IPS-20b (cell line): ENCODE measurements around the gene SYT8.

Experiments used
- H3K27ac ChIP-seq: one replicate; pipeline ENCODE4 v1.5.1; 2013; ENCODE audit warnings: low read length
- H3K27me3 ChIP-seq: 2 replicates; pipeline ENCODE4 v1.6.1; 2013; ENCODE audit warnings: mild to moderate bottlenecking, low read length, inconsistent platforms; ENCODE audit not compliant: insufficient read depth
- H3K36me3 ChIP-seq: 2 replicates; pipeline ENCODE4 v1.6.1; 2013; ENCODE audit warnings: low read depth, mild to moderate bottlenecking, inconsistent platforms, low read length, moderate library complexity; ENCODE audit not compliant: insufficient read depth
- H3K4me1 ChIP-seq: 2 replicates; pipeline ENCODE4 v1.6.1; 2013; ENCODE audit warnings: mild to moderate bottlenecking, control low read depth, inconsistent platforms, low read length, moderate library complexity; ENCODE audit not compliant: insufficient read depth
- H3K4me3 ChIP-seq: 2 replicates; pipeline ENCODE4 v1.5.1; 2013; ENCODE audit warnings: mild to moderate bottlenecking, low read length, inconsistent platforms
- H3K9ac ChIP-seq: 2 replicates; pipeline ENCODE4 v1.6.1; 2013; ENCODE audit warnings: low read depth, mild to moderate bottlenecking, inconsistent platforms, low read length, moderate library complexity
- H3K9me3 ChIP-seq: 2 replicates; pipeline ENCODE4 v1.6.1; 2013; ENCODE audit warnings: mild to moderate bottlenecking, low read depth, low read length, inconsistent platforms; ENCODE audit not compliant: insufficient read depth

SYT8 gene

GRCh38 chr11:1843098-1843473 is 8.3 kb downstream of the SYT8 start:
- H3K4me3 ChIP-seq, result no peak overlapping the region
- peaks cover 8% of the 10 kb centered on the region; the same call in 1 of the 2 replicates for H3K27me3 ChIP-seq
- no peak overlapping the region for H3K9ac ChIP-seq
- no peaks in the 10 kb centered on the region for H3K36me3 ChIP-seq
- no peak overlapping the region for H3K27ac ChIP-seq
- no peaks in the 10 kb centered on the region for H3K9me3 ChIP-seq
- H3K4me1 ChIP-seq, result no peaks in the 10 kb centered on the region

DNA sequence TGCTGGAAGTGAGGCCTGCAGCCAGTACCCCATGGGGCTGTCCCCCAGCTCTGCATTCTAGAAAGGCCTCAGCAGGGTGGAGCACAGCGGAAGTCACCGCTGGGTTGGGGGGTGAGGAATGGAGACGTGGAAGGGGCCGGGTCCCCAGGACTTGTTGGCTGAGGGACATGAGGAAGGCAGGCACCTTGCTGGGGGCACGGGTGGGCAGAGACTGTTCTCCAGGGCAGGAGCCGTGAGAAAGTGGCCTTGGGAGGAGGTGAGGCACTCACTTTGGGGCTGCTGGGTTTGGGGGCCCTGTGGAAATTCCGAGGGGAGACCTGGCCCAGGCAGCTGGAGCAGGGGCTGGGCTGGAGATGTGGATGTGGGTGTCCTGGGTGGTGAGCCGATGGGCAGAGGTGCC is 9.0 kb downstream of the SYT8 start:
- Histone ChIP-seq H3K4me3 (no peak overlapping the region), H3K9me3 (no peaks in the 10 kb centered on the region), H3K27me3 (peaks cover 8% of the 10 kb centered on the region; the same call in 1 of the 2 replicates), H3K27ac (no peak overlapping the region), H3K36me3 (no peaks in the 10 kb centered on the region), H3K4me1 (no peaks in the 10 kb centered on the region), H3K9ac (no peak overlapping the region)

DNA sequence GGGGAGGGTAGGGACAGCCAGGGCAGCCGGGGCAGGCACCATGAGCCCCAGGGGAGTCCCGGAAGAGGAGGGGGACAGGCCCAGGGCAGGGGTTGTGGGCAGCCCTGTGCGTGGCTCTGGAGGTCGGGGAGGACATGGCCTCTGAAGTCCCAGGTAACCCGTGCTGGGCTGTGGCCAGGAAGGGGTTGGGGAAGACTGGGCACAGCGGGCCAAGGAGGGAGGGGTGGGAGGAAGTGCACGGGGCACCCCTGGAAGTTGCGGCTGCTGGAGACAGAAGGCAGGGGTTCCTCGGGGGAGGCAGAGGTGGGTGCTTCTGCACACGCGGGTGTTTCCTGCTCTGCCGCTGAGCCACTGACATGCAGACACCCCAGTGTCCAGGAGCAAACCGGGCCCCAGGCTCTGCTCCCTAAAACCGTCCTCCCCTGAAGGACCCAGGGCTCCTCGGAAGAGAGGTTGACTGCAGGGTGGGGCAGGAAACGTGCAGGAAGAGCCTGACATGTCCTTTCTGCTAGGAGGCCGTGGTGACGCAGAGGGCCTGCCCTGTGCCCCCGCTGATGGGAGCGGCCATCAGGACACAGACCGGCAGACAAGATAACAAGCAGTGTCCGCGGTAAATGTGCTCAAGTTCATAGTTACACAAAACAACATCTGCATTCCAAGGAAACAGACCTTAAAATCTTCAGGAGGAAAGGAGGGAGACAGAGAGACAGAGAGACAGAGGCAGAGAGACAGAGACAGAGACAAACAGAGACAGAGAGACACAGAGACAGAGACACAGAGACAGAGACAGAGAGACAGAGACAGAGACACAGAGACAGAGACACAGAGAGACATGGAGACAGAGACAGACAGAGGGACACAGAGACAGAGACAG is 9.7 kb downstream of the SYT8 start:
- H3K27ac ChIP-seq, result no peak overlapping the region
- H3K9me3 ChIP-seq, result no peaks in the 10 kb centered on the region
- peaks cover 8% of the 10 kb centered on the region; the same call in 1 of the 2 replicates for H3K27me3 ChIP-seq
- no peak overlapping the region for H3K4me3 ChIP-seq
- H3K36me3 ChIP-seq, result no peaks in the 10 kb centered on the region
- H3K4me1 ChIP-seq, result no peaks in the 10 kb centered on the region
- no peak overlapping the region for H3K9ac ChIP-seq

GRCh38 chr11:1845095-1845429 is 10.3 kb downstream of the SYT8 start:
- no peaks in the 10 kb centered on the region for H3K9me3 ChIP-seq
- no peaks in the 10 kb centered on the region for H3K4me1 ChIP-seq
- H3K36me3 ChIP-seq, result no peaks in the 10 kb centered on the region
- peaks cover 8% of the 10 kb centered on the region; the same call in 1 of the 2 replicates for H3K27me3 ChIP-seq
- no peak overlapping the region for H3K27ac ChIP-seq
- no peak overlapping the region for H3K9ac ChIP-seq
- no peak overlapping the region for H3K4me3 ChIP-seq

DNA sequence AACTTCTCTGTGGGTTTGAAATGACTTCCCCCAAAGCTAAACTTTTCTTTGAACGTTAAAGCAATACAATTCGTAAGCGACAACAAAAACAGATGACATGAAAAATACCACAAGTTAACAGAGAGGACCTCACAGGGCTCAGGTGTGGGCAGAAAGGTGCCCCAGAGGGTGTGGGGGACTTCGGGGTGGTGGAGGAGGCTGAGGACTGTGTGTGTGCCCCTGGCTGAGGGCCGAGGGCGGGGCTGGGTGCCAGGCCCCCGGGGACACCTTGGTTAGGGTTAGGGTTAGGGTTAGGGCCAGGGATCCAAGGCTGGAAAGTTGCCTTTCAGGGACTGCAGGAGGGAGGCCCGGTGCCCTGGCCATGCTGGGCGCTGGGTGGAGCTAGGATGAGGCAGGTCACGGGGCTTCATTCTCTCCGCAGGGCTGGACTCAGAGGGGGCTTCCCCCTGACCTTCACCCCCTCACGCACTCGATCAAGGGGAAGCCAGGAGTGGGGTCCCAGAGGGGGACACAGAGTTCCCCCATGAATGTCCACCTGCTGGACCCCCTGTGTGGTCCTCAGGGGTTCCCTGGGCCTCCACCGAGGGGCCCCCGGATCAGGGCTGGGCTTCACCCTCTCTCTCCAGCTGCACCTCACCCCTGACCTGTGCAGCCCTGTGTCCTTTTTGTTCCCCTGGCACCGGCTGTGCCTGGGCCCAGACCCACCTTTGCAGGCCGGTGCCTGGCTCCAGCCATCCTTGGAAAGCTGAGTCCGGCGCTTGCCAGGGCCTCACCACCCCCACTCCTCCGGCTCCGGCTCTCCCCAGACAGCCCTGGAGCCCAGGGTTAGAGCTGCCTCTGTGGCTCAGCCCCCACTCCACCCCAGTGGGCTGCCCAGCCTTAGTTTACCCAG is 11.0 kb downstream of the SYT8 start:
- Histone ChIP-seq H3K9me3 (no peaks in the 10 kb centered on the region), H3K27ac (no peak overlapping the region), H3K9ac (no peak overlapping the region), H3K4me1 (no peaks in the 10 kb centered on the region), H3K36me3 (no peaks in the 10 kb centered on the region), H3K4me3 (no peak overlapping the region), H3K27me3 (peaks cover 8% of the 10 kb centered on the region; the same call in 1 of the 2 replicates)

DNA sequence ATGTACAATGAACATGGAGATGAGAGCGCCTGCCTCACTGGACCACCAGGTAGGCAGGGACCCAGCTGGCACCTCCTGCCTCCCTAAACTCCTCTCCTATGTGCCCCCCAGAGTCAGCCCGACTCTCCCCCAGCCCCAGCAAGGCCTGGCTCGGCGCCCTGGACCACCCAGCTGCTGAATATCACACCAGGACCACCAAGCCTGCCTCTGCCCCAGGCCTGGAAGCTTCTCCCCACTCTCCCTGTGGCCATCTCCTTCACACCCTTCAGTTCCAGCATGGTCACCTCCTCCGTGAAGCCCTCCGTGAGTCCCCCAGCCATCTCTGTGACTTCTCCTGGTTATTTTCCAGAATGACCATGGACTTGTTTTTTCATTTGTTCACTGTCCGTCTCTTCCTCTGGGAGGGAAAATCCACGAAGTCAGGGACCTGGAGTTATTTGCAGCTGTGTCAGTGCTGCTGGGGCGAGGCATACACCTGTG is 11.7 kb downstream of the SYT8 start:
- Histone ChIP-seq H3K36me3 (no peaks in the 10 kb centered on the region), H3K9ac (no peak overlapping the region), H3K4me1 (no peaks in the 10 kb centered on the region), H3K9me3 (no peaks in the 10 kb centered on the region), H3K27me3 (peaks cover 8% of the 10 kb centered on the region; the same call in 1 of the 2 replicates), H3K27ac (no peak overlapping the region), H3K4me3 (no peak overlapping the region)

DNA sequence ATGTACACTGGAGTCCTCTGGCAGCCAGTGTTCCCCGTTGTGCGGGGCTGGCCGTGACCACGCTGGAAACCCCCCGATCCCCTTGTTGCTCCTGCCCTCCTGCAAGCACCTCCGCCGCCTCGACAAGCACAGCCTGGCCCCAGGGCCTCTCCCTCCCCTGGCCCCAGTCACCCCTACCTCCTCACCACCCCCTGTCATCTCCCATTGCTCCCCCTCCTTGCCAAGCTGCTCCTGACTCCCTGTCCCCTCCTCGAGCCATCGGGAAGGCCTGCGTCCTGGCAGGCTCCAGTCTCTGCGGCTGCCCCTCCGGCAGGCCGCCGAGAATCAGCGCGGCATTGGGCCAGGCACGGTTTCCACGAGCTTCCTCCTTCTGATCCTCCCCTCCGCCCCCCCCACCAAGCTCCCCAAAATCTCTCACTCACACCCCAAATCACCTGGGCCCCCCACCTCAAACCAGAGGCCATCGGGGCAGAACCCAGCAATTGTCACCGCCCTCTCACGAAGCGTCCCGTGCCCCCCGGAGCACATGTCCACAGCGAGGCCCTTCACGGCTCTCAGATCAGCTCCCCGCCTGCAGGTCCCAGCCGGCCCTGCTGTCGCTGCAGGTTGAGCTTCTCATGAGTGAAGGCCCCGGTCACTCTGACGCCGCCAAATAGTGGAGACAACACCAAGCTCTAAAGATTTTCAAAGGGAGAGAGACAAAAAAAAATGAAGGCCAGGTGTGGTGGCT is 12.4 kb downstream of the SYT8 start:
- Histone ChIP-seq H3K4me3 (no peak overlapping the region), H3K27me3 (peaks cover 8% of the 10 kb centered on the region; the same call in 1 of the 2 replicates), H3K9ac (no peak overlapping the region), H3K9me3 (no peaks in the 10 kb centered on the region), H3K27ac (no peak overlapping the region), H3K4me1 (no peaks in the 10 kb centered on the region), H3K36me3 (no peaks in the 10 kb centered on the region)

DNA sequence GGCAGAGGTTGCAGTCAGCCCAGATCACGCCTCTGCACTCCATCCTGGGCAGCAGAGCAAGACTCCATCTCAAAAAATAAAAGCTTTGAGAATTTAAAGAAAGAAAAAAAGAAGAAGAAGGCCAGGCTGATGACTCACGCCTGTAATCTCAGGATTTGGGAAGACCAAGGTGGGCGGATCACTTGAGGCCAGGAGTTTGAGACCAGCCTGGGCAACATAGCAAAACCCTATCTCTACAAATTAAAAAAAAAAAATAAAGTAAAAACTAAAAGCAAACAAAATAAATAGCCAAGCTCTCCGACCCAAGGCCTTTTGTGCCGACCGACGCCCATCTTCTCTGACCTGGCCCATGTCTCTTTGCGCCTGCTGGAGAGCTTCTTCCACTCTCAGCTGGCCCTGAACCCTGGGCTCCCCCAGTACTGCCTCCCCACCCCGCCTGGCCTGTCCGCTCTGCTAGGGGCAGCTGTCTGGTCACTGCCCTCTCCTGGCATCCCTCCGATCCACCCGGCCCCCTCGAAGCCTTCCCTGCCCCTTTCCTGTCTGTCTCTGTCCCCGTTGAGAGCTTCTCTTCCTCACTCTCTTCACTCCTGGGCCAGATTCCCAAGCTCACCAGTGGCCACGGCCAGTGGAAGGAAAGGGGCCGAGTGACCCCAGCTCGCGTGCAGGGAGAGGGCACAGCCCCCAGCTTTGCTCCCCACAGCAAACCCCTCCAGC is 13.3 kb downstream of the SYT8 start:
- Histone ChIP-seq H3K4me3 (no peak overlapping the region), H3K27ac (no peak overlapping the region), H3K4me1 (no peaks in the 10 kb centered on the region), H3K9me3 (no peaks in the 10 kb centered on the region), H3K27me3 (peaks cover 8% of the 10 kb centered on the region; the same call in 1 of the 2 replicates), H3K9ac (no peak overlapping the region), H3K36me3 (no peaks in the 10 kb centered on the region)

DNA sequence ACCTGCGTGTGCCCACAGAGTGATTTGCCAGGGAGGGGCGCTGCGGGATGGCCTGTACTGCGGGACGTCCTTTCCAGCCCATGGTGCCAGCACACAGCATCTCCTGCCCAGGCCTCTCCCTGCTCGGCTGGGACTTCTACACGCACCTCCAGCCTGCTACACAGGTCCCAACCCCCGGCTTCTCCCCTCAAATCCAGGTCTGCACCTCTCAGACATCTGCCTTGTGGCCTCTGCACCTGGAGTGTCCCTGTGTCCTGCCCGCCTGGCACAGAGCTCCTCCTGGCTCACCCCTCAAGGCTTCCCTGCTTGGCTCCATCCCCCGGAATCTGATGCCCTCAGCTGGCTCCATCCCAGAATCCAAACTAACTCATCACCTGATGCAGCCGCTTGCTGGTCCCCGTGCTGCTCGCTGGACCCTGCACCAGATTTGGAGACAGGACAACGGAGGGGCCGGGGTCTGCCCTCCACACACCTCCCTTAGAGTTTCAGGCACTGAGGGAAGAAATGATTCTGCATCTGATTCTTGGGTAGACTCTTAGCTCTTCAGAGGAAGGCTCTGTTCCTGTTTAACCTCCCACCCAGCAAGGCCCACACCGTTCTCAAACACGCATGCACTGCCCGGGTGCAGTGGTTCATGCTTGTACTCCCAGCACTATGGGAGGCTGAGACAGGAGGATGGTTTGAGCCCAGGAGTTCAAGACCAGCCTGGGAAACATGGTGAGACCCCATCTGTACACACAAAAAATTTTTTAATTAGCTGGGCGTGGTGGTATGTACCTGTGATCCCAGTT is 14.0 kb downstream of the SYT8 start:
- no peaks in the 10 kb centered on the region for H3K4me1 ChIP-seq

DNA sequence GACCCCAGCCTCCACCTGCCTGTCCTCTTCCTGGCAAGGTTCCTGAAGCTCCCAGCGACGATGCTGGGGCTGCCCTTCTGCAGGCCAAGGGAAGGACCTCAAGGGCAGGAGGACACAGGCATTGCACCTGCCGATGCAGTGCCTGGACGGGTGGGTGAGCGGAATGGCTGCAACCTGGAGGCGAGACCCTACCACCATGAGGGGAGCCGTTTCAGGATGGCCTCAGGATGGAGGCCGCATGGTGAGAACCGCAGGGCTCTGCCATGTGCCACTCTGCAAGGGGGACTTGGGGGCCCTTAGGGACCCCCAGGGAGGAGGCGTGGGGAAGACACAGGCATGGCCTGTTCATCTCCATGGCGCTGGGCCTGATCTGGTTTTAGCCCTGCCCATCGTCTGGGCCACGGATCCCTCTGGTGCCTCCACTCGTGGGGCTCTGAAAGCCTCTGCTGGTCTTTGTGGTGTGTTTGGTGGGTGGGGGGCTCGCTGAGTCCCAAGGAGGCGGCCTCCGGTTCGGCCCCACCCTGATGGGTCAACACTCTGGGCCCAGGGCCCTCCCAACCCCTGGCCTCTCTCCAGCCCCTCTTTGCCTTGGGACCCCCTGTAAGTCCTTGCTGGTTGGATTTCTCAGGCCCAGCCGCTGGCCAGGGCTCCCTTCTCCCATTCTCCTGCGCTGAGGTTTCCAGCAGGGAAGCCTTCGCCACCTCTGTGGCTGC is 16.8 kb downstream of the SYT8 start:
- H3K9ac ChIP-seq, result no peak overlapping the region
- no peak overlapping the region for H3K27ac ChIP-seq
- H3K4me1 ChIP-seq, result no peaks in the 10 kb centered on the region

More for the DNA sequence above, 14.0 kb downstream of the SYT8 start:
- H3K27ac ChIP-seq, result no peak overlapping the region
- H3K4me3 ChIP-seq, result no peak overlapping the region
- H3K27me3 ChIP-seq, result peaks cover 8% of the 10 kb centered on the region; the same call in 1 of the 2 replicates
- H3K9ac ChIP-seq, result no peak overlapping the region
- no peaks in the 10 kb centered on the region for H3K36me3 ChIP-seq
- no peaks in the 10 kb centered on the region for H3K9me3 ChIP-seq

More for the DNA sequence above, 16.8 kb downstream of the SYT8 start:
- Histone ChIP-seq H3K4me3 (no peak overlapping the region), H3K9me3 (no peaks in the 10 kb centered on the region), H3K27me3 (no peaks in the 10 kb centered on the region), H3K36me3 (no peaks in the 10 kb centered on the region)
